ENCODE measurements around the gene LRRC14B. TPM values are rescaled to one million over a fixed set of nuclear protein-coding genes. Genes with fewer than 3 reads are reported as not detected.
A peak's percentile ranks its signal among the peaks of the same experiment; 100 is the strongest.
"Not testable (repeated sequence)": the region's sequence is repeated elsewhere in the genome, so short reads cannot be mapped to it uniquely, and the experiment has no call there.

The LRRC14B gene
- total RNA-seq, 2 donors from 2014 or later = not detected

- ATAC-seq (no peak), DNase-seq (peak in 1 of 2 donors; percentile 9)
- intact Hi-C loops (cut with DNase I, micrococcal nuclease) = no loop called here
Observed at GRCh38 chr5:158807-159447, 32.4 kb upstream of the LRRC14B start.

- peak in 1 of 2 donors; percentile 10 for DNase-seq
- ATAC-seq = no peak
- intact Hi-C loops (cut with DNase I, micrococcal nuclease) = no loop called here
Observed at GRCh38 chr5:159448-160172, 31.7 kb upstream of the LRRC14B start.

DNA sequence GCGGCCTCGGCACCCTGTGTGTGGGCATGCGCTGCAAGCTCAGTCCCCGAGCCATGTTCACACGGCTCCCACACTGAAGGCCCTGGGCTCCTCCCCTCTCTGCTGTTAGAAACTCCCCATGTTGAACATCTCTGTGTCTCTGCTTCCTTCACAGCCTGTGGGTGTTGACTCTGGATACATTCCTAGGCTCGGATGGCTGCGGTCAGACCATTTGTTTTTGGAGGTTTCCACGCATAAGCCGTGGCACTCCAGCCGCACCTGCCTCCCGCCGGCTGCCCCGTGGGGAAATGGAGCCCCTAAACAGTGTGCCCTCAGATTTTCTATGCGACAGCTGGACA, 31.2 kb upstream of the LRRC14B start:
- DNase-seq = no peak
- no peak for ATAC-seq
- intact Hi-C loops (cut with DNase I, micrococcal nuclease) = no loop called here

DNA sequence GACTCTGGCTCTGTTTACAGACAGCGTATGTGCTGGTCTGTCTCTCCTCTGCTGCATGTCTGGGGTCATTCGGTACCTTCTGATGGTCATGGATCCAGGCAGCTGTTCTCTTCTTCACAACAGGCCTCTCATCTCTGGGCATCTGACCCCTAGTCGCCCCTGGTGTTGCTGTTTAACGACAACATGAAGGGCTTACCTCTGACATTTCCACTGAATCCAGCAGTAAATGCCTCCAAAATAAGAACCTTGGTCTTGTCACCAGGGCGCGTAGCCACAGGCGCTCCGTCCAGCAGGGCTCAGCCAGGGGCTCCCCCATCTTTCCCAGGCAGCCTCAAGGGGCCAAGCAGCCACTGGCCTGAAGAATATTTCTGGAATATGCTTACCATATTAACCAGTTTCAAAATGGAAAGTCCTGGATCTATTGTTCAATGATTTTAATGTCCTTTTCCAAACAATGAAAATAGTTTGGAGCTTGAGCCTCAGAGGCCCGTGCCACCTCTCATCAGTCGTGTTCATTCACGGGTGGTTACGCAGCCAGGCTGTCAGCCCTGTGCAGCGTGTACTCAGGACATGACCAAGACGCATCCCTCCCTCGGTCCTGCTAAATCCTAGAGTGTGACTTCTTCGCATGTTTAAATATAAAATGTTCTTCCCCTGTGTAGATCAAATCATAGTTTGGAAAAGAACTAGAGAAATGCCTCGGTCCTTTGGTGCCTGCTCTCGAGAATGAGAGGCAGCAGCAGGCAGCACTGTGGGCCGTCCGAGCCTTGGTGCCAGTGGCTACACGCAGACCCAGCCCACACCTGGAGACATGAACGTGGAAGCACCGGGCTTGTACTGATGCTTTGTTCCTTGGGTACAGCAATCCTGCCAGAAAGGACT, 30.1 kb upstream of the LRRC14B start:
- intact Hi-C loops (cut with DNase I, micrococcal nuclease) = no loop called here
- ATAC-seq (no peak), DNase-seq (peak in 1 of 2 donors; percentile 8)

DNA sequence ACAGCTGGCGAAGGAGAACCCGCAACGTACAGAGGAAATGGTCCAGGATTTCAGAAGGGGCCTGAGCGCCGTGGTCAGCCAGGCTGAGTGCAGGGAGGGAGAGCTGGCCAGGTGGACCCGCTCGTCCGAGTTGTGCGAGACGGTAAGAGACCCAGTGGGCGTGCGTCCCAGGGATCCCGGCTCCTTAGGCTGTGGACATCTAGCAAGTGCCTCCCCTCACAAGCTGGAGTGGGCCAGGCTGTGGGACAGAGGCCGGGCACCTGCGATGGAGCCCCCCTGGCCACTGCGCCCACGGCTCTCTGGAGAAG, 29.5 kb upstream of the LRRC14B start:
- peak in 1 of 2 donors; percentile 11 for DNase-seq
- intact Hi-C loops (cut with DNase I, micrococcal nuclease) = no loop called here
- ATAC-seq = no peak

DNA sequence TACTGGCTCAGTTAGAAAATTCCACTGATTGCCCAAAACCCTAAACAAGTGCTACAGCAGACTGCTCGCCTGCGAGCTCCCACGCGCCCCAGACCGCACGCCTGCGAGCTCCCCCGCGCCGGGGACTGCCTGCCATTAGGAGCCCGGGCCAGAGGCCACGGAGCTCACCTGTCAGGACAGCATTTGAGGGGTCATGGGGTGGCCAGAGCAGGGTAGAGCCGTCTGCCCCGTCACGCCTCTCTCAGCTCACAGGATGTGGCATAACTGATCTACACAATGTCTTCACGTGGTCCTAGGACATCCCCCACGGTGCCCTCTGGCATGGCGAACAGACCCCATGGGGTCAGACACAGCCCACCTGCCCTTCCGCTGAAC, 29.1 kb upstream of the LRRC14B start:
- peak in 1 of 2 donors; percentile 8 for DNase-seq
- intact Hi-C loops (cut with DNase I, micrococcal nuclease) = no loop called here
- ATAC-seq = no peak

- intact Hi-C loops (cut with DNase I, micrococcal nuclease) = no loop called here
- ATAC-seq (no peak), DNase-seq (peak in 1 of 2 donors; percentile 18)
Observed at GRCh38 chr5:162565-163337, 28.5 kb upstream of the LRRC14B start.

- DNase-seq = peak in 1 of 2 donors; percentile 17
- intact Hi-C loops (cut with DNase I, micrococcal nuclease) = no loop called here
- no peak for ATAC-seq
Observed at GRCh38 chr5:163338-163620, 28.0 kb upstream of the LRRC14B start.

GRCh38 chr5:163841-164240, 27.5 kb upstream of the LRRC14B start:
- intact Hi-C loops (cut with DNase I, micrococcal nuclease) = no loop called here
- ATAC-seq = no peak
- peak in 1 of 2 donors; percentile 8 for DNase-seq

DNA sequence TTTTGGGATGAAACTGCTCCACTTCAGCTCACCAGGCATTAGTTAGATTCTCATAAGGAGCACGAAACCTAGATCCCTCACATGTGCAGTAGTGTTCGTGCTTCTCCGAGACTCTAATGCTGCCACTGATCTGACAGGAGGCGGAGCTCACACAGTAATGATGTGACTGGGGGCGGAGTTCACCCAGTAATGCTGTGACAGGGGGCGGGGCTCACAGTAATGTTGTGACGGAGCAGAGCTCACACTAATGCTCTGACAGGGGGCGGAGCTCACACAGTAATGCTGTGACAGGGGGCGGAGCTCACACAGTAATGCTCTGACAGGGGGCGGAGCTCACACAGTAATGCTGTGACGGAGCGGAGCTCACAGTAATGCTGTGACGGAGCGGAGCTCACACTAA, 27.1 kb upstream of the LRRC14B start:
- ATAC-seq (no peak), DNase-seq (peak in 1 of 2 donors; percentile 14)
- intact Hi-C loops (cut with DNase I, micrococcal nuclease) = no loop called here

- peak in 1 of 2 donors; percentile 5 for DNase-seq
- intact Hi-C loops (cut with DNase I, micrococcal nuclease); ATAC-seq: not testable (repeated sequence)
Observed at GRCh38 chr5:164783-165182, 26.5 kb upstream of the LRRC14B start.

GRCh38 chr5:166441-167372, 24.6 kb upstream of the LRRC14B start:
- intact Hi-C loops (cut with DNase I, micrococcal nuclease) = no loop called here
- no peak for ATAC-seq
- DNase-seq = peak in 1 of 2 donors; percentile 20

DNA sequence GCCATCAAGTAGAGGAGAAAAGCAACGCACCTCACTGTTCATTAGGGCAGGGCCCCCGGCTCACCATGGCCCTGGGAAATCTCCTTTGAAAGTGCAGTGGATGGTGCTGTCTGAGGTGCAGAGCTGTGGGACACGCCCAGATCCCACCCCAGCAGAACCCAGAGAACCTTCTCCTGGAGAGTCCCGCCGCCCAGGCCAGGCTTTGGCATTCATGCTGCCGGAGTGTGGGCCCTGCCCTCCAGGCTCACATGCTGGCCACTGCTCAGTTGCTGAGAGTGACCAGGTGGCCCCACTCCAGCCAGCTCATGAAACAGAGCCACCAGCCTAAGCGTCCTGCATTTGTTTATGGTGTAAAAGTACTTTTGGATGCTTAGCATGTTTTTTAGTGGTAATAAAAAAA, 23.8 kb upstream of the LRRC14B start:
- DNase-seq (peak in 1 of 2 donors; percentile 13), ATAC-seq (no peak)
- intact Hi-C loops (cut with DNase I, micrococcal nuclease) = no loop called here

DNA sequence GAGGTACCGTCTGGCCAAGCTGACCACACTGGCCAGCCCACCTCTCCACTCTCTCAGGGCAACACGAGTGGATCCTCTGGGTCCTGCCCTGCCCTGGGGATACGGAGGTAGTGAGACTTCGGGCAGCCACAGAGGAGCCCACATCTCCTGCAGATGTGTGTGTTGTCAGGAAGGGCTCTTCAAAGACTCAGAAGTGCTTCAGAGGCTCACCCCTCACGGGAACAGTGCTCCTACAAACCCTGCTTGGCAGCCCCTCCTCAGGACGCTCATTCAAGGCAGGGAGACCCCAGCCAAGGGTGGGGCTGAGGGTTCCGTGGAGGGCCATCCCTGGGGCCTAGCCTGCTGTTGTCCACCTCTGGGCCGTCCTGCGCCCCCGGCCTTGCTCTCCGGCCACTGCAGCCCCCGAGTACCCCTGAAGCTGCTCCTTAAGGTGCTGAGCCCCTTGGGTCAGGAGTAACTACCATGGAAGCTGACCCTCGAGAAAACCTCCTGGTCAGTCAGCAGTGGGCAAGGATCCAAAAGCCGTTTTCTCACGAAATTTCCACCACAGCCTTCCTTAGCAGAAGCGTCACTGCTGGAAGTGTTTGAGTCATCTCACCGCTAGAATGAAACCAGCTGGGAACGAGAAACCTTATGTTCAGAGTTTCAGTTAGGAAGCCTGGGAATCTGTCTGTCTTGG, 23.2 kb upstream of the LRRC14B start:
- intact Hi-C loops (cut with DNase I, micrococcal nuclease) = no loop called here
- ATAC-seq (no peak), DNase-seq (peak in 1 of 2 donors; percentile 9)

GRCh38 chr5:169071-169727, 22.1 kb upstream of the LRRC14B start:
- no peak for ATAC-seq
- intact Hi-C loops (cut with DNase I, micrococcal nuclease) = no loop called here
- DNase-seq = peak in 1 of 2 donors; percentile 20

DNA sequence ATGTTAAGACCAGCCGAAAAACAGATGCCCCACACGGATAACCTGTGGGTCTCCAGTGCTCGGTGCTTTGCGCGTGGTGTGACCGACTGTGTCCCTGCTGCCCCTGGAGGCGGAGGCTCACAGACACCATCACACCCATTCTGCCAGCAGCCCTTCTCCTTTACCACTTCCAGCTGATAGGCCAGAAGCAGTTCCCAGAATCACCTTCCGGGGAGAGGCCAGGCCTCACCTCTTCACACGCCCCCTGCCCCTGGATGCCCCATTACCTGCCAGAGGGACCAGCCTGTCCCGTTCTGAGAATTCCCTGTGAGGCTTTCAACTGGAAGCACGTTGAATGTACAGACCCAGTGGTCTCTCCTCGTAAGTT, 21.6 kb upstream of the LRRC14B start:
- intact Hi-C loops (cut with DNase I, micrococcal nuclease) = no loop called here
- ATAC-seq (no peak), DNase-seq (no peak)

All from left colon (tissue), 2 donors.